ENCODE measurements around the gene TTC19. TPM values are rescaled to one million over a fixed set of nuclear protein-coding genes. Genes with fewer than 3 reads are reported as not detected.

Gene TTC19
- 60.3 and 116 TPM in 2 replicates for total RNA-seq (2014; rRNA removed; shearing (Covaris generic); ENCODE audit: low replicate concordance)

- peak; percentile 98 for DNase-seq
- peak within 1 kb of the TSS; percentile 76 for H3K4me3 ChIP-seq (ENCODE audit: low read length)
- H3K27me3 ChIP-seq (ENCODE audit: low read length), result no peaks in the 10 kb centered on the region
- peaks cover 17% of the 10 kb centered on the region for H3K4me1 ChIP-seq (ENCODE audit: low read length)
- H3K27ac ChIP-seq (ENCODE audit: low read length), result peak within 1 kb of the TSS; percentile 81
- H3K9me2 ChIP-seq (replicated peaks; ENCODE audit: insufficient read depth, low read length), result no peaks in the 10 kb centered on the region
- peak within 1 kb of the TSS; percentile 97 for H3K9ac ChIP-seq (ENCODE audit: low read length)
- peaks cover 51% of the 10 kb centered on the region for H3K79me2 ChIP-seq (ENCODE audit: low read length)
- H3K9me3 ChIP-seq (ENCODE audit: low read length), result peaks cover 5% of the 10 kb centered on the region; the same call in 1 of the 2 replicates
- H3K36me3 ChIP-seq (ENCODE audit: insufficient read depth, low read length), result peaks cover 35% of the 10 kb centered on the region
- H4K20me1 ChIP-seq (ENCODE audit: insufficient read depth, low read depth, low read length), result no peaks in the 10 kb centered on the region; the same call in 1 of the 2 replicates
- H3K4me2 ChIP-seq (ENCODE audit: low read depth, low read length, poor library complexity, severe bottlenecking), result peak within 1 kb of the TSS; percentile 79
- H2AFZ ChIP-seq (ENCODE audit: low read length), result peak within 1 kb of the TSS; percentile 76
These were observed at the start of gene TTC19, which contains the start of gene ZSWIM7 for GRCh38 chr17:15999141-15999973. TSS of gene TTC19 (plus strand) at chr17:15999824. CDS start at chr17:15999849, 25 bp downstream. TSS of gene ZSWIM7 (minus strand) at chr17:15999704. CDS start at chr17:15999594, 110 bp downstream.

DNA sequence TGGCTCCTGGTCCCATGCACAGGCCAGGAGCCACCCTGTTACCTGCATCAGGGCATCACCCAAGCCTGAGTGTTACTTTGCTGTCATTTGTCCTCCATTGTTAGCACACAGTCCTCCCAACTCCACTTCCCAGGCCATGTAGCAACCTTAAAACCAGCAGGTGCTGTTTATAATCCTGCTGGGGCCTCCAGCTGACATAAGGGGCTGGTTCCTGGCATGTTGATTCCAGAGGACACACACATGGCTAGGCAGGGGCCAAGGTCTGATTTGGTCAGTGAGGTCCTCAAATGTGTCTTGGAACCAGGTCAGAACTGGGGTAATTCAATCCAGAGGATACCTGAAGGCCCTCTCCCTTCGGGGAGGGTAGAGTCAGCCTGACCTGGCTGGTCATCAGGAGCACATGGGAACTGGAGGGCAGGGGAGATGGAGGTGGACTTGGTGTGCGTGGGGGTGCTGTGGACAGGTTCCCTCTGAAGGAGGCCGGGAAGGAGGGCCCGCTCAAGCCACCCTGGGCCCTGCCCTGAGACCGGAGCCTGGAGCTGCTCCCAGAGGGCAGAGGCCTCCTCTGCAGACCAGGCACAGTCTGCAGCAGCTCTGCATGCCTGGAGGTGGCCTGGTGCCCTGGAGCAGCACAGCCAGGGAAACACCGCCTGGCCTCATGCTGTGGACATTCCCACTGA lies 48.1 kb upstream of the TTC19 start:
- peaks cover 14% of the 10 kb centered on the region for H3K4me1 ChIP-seq (ENCODE audit: low read length)
- no peaks in the 10 kb centered on the region for H4K20me1 ChIP-seq (ENCODE audit: insufficient read depth, low read depth, low read length)
- H3K27ac ChIP-seq (ENCODE audit: low read length), result no peak overlapping the region
- H3K4me3 ChIP-seq (ENCODE audit: low read length), result no peak overlapping the region
- H3K9ac ChIP-seq (ENCODE audit: low read length), result no peak overlapping the region
- no peak for DNase-seq
- H2AFZ ChIP-seq (ENCODE audit: low read length), result no peak overlapping the region
- H3K36me3 ChIP-seq (ENCODE audit: insufficient read depth, low read length), result no peaks in the 10 kb centered on the region
- no peaks in the 10 kb centered on the region for H3K27me3 ChIP-seq (ENCODE audit: low read length)
- no peak overlapping the region for H3K4me2 ChIP-seq (ENCODE audit: low read depth, low read length, poor library complexity, severe bottlenecking)
- no peaks in the 10 kb centered on the region for H3K9me2 ChIP-seq (replicated peaks; ENCODE audit: insufficient read depth, low read length)
- no peaks in the 10 kb centered on the region for H3K79me2 ChIP-seq (ENCODE audit: low read length)
- no peaks in the 10 kb centered on the region for H3K9me3 ChIP-seq (ENCODE audit: low read length)

GRCh38 chr17:15952048-15952532 lies 47.5 kb upstream of the TTC19 start:
- no peak overlapping the region for H3K4me2 ChIP-seq (ENCODE audit: low read depth, low read length, poor library complexity, severe bottlenecking)
- no peaks in the 10 kb centered on the region for H4K20me1 ChIP-seq (ENCODE audit: insufficient read depth, low read depth, low read length)
- no peaks in the 10 kb centered on the region for H3K36me3 ChIP-seq (ENCODE audit: insufficient read depth, low read length)
- H3K4me1 ChIP-seq (ENCODE audit: low read length), result peaks cover 14% of the 10 kb centered on the region
- H3K27me3 ChIP-seq (ENCODE audit: low read length), result no peaks in the 10 kb centered on the region
- no peaks in the 10 kb centered on the region for H3K9me2 ChIP-seq (replicated peaks; ENCODE audit: insufficient read depth, low read length)
- H3K4me3 ChIP-seq (ENCODE audit: low read length), result no peak overlapping the region
- no peak overlapping the region for H3K9ac ChIP-seq (ENCODE audit: low read length)
- no peaks in the 10 kb centered on the region for H3K9me3 ChIP-seq (ENCODE audit: low read length)
- DNase-seq, result no peak
- no peaks in the 10 kb centered on the region for H3K79me2 ChIP-seq (ENCODE audit: low read length)
- H3K27ac ChIP-seq (ENCODE audit: low read length), result no peak overlapping the region
- H2AFZ ChIP-seq (ENCODE audit: low read length), result no peak overlapping the region

DNA sequence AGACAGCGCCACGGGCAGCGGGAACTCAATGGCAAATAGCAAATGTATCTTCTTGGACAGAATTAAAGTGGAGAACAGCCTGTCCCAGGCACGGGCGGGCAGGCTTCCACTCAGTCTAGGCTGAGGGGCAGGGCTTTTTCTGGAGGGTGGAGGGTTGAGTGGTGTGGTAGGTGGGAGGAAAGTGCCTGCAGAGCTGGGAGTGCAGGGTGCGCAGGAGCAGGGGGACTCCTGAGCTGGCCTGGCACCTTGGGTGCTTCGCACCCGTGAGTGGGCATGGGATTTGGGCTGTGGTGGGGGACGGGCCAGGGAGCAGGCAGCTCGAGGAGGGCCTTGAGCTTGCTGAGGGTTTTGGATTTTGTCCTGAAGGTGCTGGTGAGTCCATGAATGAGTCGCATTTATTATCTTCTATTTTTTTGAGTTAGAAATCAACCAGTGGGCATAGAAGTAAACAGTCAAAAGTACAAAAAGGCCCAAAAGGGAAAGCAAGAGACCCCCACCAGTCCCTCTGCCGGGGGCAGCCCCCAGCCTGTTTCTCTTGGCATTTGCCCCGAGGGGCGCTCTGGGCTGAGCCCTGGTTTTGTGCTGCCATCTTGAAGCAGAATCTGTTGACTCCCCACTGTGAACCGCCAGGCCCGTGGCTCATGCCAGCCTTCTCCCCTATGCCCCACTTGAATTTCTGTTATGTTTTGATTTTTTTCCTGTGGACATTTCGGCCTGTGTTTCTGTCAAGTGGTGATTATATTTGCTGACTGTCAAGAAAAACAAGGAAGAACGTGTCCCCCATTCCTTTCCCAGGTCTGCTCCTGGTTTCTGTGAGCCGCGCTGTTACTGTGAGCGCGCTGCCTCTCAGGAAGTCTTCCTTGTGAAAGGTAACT lies 46.5 kb upstream of the TTC19 start:
- Histone ChIP-seq H3K79me2 (ENCODE audit: low read length) (no peaks in the 10 kb centered on the region), H3K4me3 (ENCODE audit: low read length) (no peak overlapping the region), H3K9ac (ENCODE audit: low read length) (no peak overlapping the region), H3K9me2 (replicated peaks; ENCODE audit: insufficient read depth, low read length) (no peaks in the 10 kb centered on the region), H3K36me3 (ENCODE audit: insufficient read depth, low read length) (no peaks in the 10 kb centered on the region), H3K27me3 (ENCODE audit: low read length) (no peaks in the 10 kb centered on the region), H3K9me3 (ENCODE audit: low read length) (no peaks in the 10 kb centered on the region), H3K27ac (ENCODE audit: low read length) (no peak overlapping the region), H4K20me1 (ENCODE audit: insufficient read depth, low read depth, low read length) (no peaks in the 10 kb centered on the region), H3K4me2 (ENCODE audit: low read depth, low read length, poor library complexity, severe bottlenecking) (peak overlapping the region; percentile 42), H3K4me1 (ENCODE audit: low read length) (peaks cover 14% of the 10 kb centered on the region), H2AFZ (ENCODE audit: low read length) (no peak overlapping the region)
- no peak for DNase-seq

- H3K79me2 ChIP-seq (ENCODE audit: low read length), result no peaks in the 10 kb centered on the region
- no peak overlapping the region for H3K4me3 ChIP-seq (ENCODE audit: low read length)
- no peaks in the 10 kb centered on the region for H3K27me3 ChIP-seq (ENCODE audit: low read length)
- no peak overlapping the region for H3K27ac ChIP-seq (ENCODE audit: low read length)
- H3K36me3 ChIP-seq (ENCODE audit: insufficient read depth, low read length), result no peaks in the 10 kb centered on the region
- no peaks in the 10 kb centered on the region for H3K9me3 ChIP-seq (ENCODE audit: low read length)
- peak overlapping the region; percentile 42 for H3K4me2 ChIP-seq (ENCODE audit: low read depth, low read length, poor library complexity, severe bottlenecking)
- H3K4me1 ChIP-seq (ENCODE audit: low read length), result peaks cover 24% of the 10 kb centered on the region
- H3K9me2 ChIP-seq (replicated peaks; ENCODE audit: insufficient read depth, low read length), result no peaks in the 10 kb centered on the region
- H2AFZ ChIP-seq (ENCODE audit: low read length), result no peak overlapping the region
- DNase-seq, result no peak
- H3K9ac ChIP-seq (ENCODE audit: low read length), result no peak overlapping the region
- H4K20me1 ChIP-seq (ENCODE audit: insufficient read depth, low read depth, low read length), result no peaks in the 10 kb centered on the region
These were observed 45.4 kb upstream of the TTC19 start for GRCh38 chr17:15954222-15954621.

GRCh38 chr17:15955793-15956541 lies 43.7 kb upstream of the TTC19 start:
- Histone ChIP-seq H3K27ac (ENCODE audit: low read length) (no peak overlapping the region), H3K36me3 (ENCODE audit: insufficient read depth, low read length) (no peaks in the 10 kb centered on the region), H3K4me2 (ENCODE audit: low read depth, low read length, poor library complexity, severe bottlenecking) (no peak overlapping the region), H3K9ac (ENCODE audit: low read length) (no peak overlapping the region), H3K79me2 (ENCODE audit: low read length) (no peaks in the 10 kb centered on the region), H3K4me1 (ENCODE audit: low read length) (peaks cover 31% of the 10 kb centered on the region), H2AFZ (ENCODE audit: low read length) (no peak overlapping the region), H4K20me1 (ENCODE audit: insufficient read depth, low read depth, low read length) (no peaks in the 10 kb centered on the region), H3K9me3 (ENCODE audit: low read length) (no peaks in the 10 kb centered on the region), H3K27me3 (ENCODE audit: low read length) (no peaks in the 10 kb centered on the region), H3K4me3 (ENCODE audit: low read length) (no peak overlapping the region), H3K9me2 (replicated peaks; ENCODE audit: insufficient read depth, low read length) (no peaks in the 10 kb centered on the region)
- no peak for DNase-seq

DNA sequence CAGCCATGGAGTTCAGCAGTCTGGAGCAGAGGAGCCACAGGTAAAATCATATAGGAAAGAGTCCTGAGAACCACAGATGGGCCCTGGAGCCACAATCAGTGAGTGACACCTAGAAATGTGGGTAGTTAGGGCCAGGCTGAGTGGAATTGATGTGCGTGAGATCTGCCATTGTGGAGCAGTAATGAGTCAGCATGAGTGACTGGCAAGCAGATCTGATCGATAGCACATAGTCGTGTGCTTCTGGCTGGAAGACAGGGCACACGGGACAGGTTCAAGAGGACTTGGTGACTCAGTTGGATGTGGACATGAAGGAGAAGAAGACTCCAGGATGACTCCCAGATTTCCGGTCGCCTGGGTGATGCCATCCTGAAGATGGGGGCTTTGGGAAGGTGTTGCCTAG lies 42.4 kb upstream of the TTC19 start:
- Histone ChIP-seq H3K9me3 (ENCODE audit: low read length) (no peaks in the 10 kb centered on the region), H4K20me1 (ENCODE audit: insufficient read depth, low read depth, low read length) (no peaks in the 10 kb centered on the region), H3K36me3 (ENCODE audit: insufficient read depth, low read length) (no peaks in the 10 kb centered on the region), H3K9ac (ENCODE audit: low read length) (no peak overlapping the region), H2AFZ (ENCODE audit: low read length) (no peak overlapping the region), H3K4me1 (ENCODE audit: low read length) (peaks cover 31% of the 10 kb centered on the region), H3K4me3 (ENCODE audit: low read length) (no peak overlapping the region), H3K79me2 (ENCODE audit: low read length) (no peaks in the 10 kb centered on the region), H3K27ac (ENCODE audit: low read length) (no peak overlapping the region), H3K27me3 (ENCODE audit: low read length) (no peaks in the 10 kb centered on the region), H3K4me2 (ENCODE audit: low read depth, low read length, poor library complexity, severe bottlenecking) (no peak overlapping the region), H3K9me2 (replicated peaks; ENCODE audit: insufficient read depth, low read length) (no peaks in the 10 kb centered on the region)
- no peak for DNase-seq
